HG03196 (cell line): ENCODE measurements around the gene C17orf58.
"Not testable (repeated sequence)": the region's sequence is repeated elsewhere in the genome, so short reads cannot be mapped to it uniquely, and the experiment has no call there.

ENCODE experiments used
- ATAC-seq: cut with Tn5 transposase; IDR thresholded peaks from one replicate; pipeline ENCODE4 v1.9.1; 2021; ENCODE audit not compliant: unreplicated experiment

C17orf58 gene

GRCh38 chr17:68004201-68004600 is 7.9 kb upstream of the C17orf58 start:
- ATAC-seq: no peak

GRCh38 chr17:67999291-67999911 is 3.1 kb upstream of the C17orf58 start:
- ATAC-seq: no peak

GRCh38 chr17:67998466-67998865 is 2.2 kb upstream of the C17orf58 start:
- ATAC-seq: no peak

- ATAC-seq: no peak
Measured at GRCh38 chr17:67995570-67996263, 552 bp downstream of the C17orf58 start.

GRCh38 chr17:67994817-67995569 is 1.3 kb downstream of the C17orf58 start:
- no peak for ATAC-seq

GRCh38 chr17:67993998-67994361 is 2.3 kb downstream of the C17orf58 start:
- peak; percentile 13 for ATAC-seq

GRCh38 chr17:67993153-67993997 is 2.9 kb downstream of the C17orf58 start:
- ATAC-seq: peak; percentile 77

- ATAC-seq: no peak
Measured at GRCh38 chr17:67992548-67993152, 3.6 kb downstream of the C17orf58 start.

- no peak for ATAC-seq
Measured at GRCh38 chr17:67990909-67991308, 5.4 kb downstream of the C17orf58 start.

- ATAC-seq: no peak
Measured at GRCh38 chr17:67983383-67983688, 12.9 kb downstream of the C17orf58 start.

GRCh38 chr17:67982686-67983382 is 13.4 kb downstream of the C17orf58 start:
- ATAC-seq: no peak

- no peak for ATAC-seq
Measured at GRCh38 chr17:67982034-67982640, 14.1 kb downstream of the C17orf58 start.

- not testable (repeated sequence) for ATAC-seq
Measured at GRCh38 chr17:67980883-67981282, 15.4 kb downstream of the C17orf58 start.

- ATAC-seq: no peak
Measured at GRCh38 chr17:67980456-67980855, 15.8 kb downstream of the C17orf58 start.

GRCh38 chr17:67976306-67976705 is 20.0 kb downstream of the C17orf58 start:
- ATAC-seq: not testable (repeated sequence)

- no peak for ATAC-seq
Measured at GRCh38 chr17:67974598-67975066, 21.6 kb downstream of the C17orf58 start.

GRCh38 chr17:67974185-67974584 is 22.1 kb downstream of the C17orf58 start:
- ATAC-seq: no peak

GRCh38 chr17:67970783-67971182 is 25.5 kb downstream of the C17orf58 start:
- ATAC-seq: no peak

- ATAC-seq: not testable (repeated sequence)
Measured at GRCh38 chr17:67963145-67963572, 33.1 kb downstream of the C17orf58 start.

- ATAC-seq: not testable (repeated sequence)
Measured at GRCh38 chr17:67962156-67962555, 34.1 kb downstream of the C17orf58 start.
